H1 (cell line): ENCODE data around the gene LCE5A. TPM values are rescaled to one million over a fixed set of nuclear protein-coding genes. Genes with fewer than 3 reads are reported as not detected.

ENCODE experiments used
- CTCF ChIA-PET: fragments of 300-600 bp; sonication (Branson Sonifier 250); formaldehyde crosslinking; loops from one replicate; lab custom pipeline; 2021; ENCODE audit not compliant: partially characterized antibody; lab: Charles Lee
- POLR2A ChIA-PET: fragments of 300-600 bp; sonication (Branson Sonifier 250); formaldehyde crosslinking; loops from one replicate; lab custom pipeline; 2021; ENCODE audit warnings: inconsistent platforms; ENCODE audit not compliant: partially characterized antibody; lab: Charles Lee
- DNase-seq, 2 experiments: peaks; one replicate each; pipeline versions ENCODE4 v3.0.0 to v3.0.0-alpha.2; 2010 to 2022; ENCODE audit warnings: low spot score in 2 of 2, low read depth in 1 of 2, mixed read lengths in 1 of 2
- FAIRE-seq: peaks from 2 replicates; lab custom pipeline; 2011; peaks lifted over from hg19 to GRCh38; lab: Jason Lieb, UNC
- H2AFZ ChIP-seq: 2 replicates; pipeline ENCODE4 v1.8.1; 2012; ENCODE audit warnings: low read length, inconsistent platforms
- H2AK5ac ChIP-seq: 2 replicates; pipeline ENCODE4 v1.6.1; 2013; ENCODE audit warnings: low read depth, low read length
- H2BK120ac ChIP-seq: replicated peaks from 2 replicates; pipeline ENCODE3; 2013; ENCODE audit warnings: low read depth, low read length, inconsistent platforms
- H2BK12ac ChIP-seq: 2 replicates; pipeline ENCODE4 v1.6.1; 2013; ENCODE audit warnings: low read depth, low read length
- H2BK15ac ChIP-seq: 2 replicates; pipeline ENCODE4 v1.6.1; 2013; ENCODE audit warnings: low read length
- H2BK20ac ChIP-seq: 2 replicates; pipeline ENCODE4 v1.6.1; 2013; ENCODE audit warnings: low read length
- H2BK5ac ChIP-seq: 2 replicates; pipeline ENCODE4 v1.6.1; 2013; ENCODE audit warnings: low read depth, low read length
- H3K14ac ChIP-seq: 2 replicates; pipeline ENCODE4 v1.6.1; 2013; ENCODE audit warnings: inconsistent platforms; ENCODE audit not compliant: insufficient read length
- H3K18ac ChIP-seq: 2 replicates; pipeline ENCODE4 v1.6.1; 2013; ENCODE audit warnings: low read length; ENCODE audit errors: extremely low read depth
- H3K23ac ChIP-seq: 2 replicates; pipeline ENCODE4 v1.6.1; 2013; ENCODE audit warnings: inconsistent platforms; ENCODE audit not compliant: insufficient read length
- H3K23me2 ChIP-seq: 2 replicates; pipeline ENCODE4 v1.6.1; 2013; ENCODE audit warnings: low read depth, low read length
- H3K27ac ChIP-seq: 2 replicates; pipeline ENCODE4 v1.6.1; 2011; ENCODE audit warnings: low read depth, low read length, inconsistent platforms
- H3K27me3 ChIP-seq, 4 experiments: replicated peaks in 1 of 4; 1 replicate in 1 of 4; 2 replicates in 3 of 4; pipeline versions ENCODE4 v1.6.1 to v1.8.1; 2011 to 2013; ENCODE audit warnings: low read length in 3 of 4, mild to moderate bottlenecking in 3 of 4, inconsistent platforms in 2 of 4, mixed read lengths in 2 of 4, moderate library complexity in 1 of 4; ENCODE audit not compliant: control insufficient read depth in 3 of 4, insufficient read depth in 3 of 4; ENCODE audit errors: extremely low read depth in 1 of 4
- H3K36me3 ChIP-seq, 4 experiments: 2 replicates each; pipeline versions ENCODE4 v1.6.1 to v1.8.1; 2011 to 2013; ENCODE audit warnings: mild to moderate bottlenecking in 4 of 4, low read length in 3 of 4, moderate library complexity in 2 of 4, control low read depth in 1 of 4, inconsistent platforms in 1 of 4; ENCODE audit not compliant: insufficient read depth in 4 of 4, control insufficient read depth in 2 of 4
- H3K4ac ChIP-seq: replicated peaks from 2 replicates; pipeline ENCODE3; 2013; ENCODE audit warnings: low read length, low read depth, mixed read lengths, inconsistent platforms; ENCODE audit not compliant: insufficient read length
- H3K4me1 ChIP-seq, 4 experiments: replicated peaks in 1 of 4; 1 replicate in 1 of 4; 2 replicates in 3 of 4; pipeline versions ENCODE4 v1.6.1 to v1.8.1; 2011 to 2013; ENCODE audit warnings: low read length in 3 of 4, inconsistent platforms in 2 of 4, mixed read lengths in 1 of 4; ENCODE audit not compliant: insufficient read depth in 4 of 4, control insufficient read depth in 3 of 4
- H3K4me2 ChIP-seq, 2 experiments: 2 replicates each; pipeline versions ENCODE4 v1.6.1 to v1.8.1; 2011 to 2013; ENCODE audit warnings: low read depth in 2 of 2, low read length in 2 of 2, control low read depth in 1 of 2, inconsistent platforms in 1 of 2, mild to moderate bottlenecking in 1 of 2; ENCODE audit not compliant: insufficient read depth in 1 of 2
- H3K4me3 ChIP-seq, 4 experiments: fragments of 200-600, 300-600 bp in 1 of 4; sonication (generic), shearing (Covaris generic), sonication (Bioruptor Twin) in 1 of 4; 2 replicates each; pipeline versions ENCODE4 v1.5.1 to v1.8.1; 2011 to 2016; ENCODE audit warnings: low read length in 4 of 4, low read depth in 3 of 4, control low read depth in 2 of 4, inconsistent platforms in 2 of 4, mild to moderate bottlenecking in 2 of 4, mixed read lengths in 1 of 4, moderate library complexity in 1 of 4; ENCODE audit not compliant: insufficient read depth in 2 of 4; ENCODE audit errors: extremely low read depth in 1 of 4
- H3K56ac ChIP-seq: replicated peaks from 2 replicates; pipeline ENCODE3; 2013; ENCODE audit warnings: low read depth, mild to moderate bottlenecking, mixed read lengths, low read length, inconsistent platforms; ENCODE audit not compliant: insufficient read length
- H3K79me1 ChIP-seq: 2 replicates; pipeline ENCODE4 v1.6.1; 2013; ENCODE audit warnings: low read depth, low read length, control low read depth
- H3K79me2 ChIP-seq, 2 experiments: 2 replicates each; pipeline versions ENCODE4 v1.6.1 to v1.8.1; 2012 to 2013; ENCODE audit warnings: low read length in 2 of 2, mild to moderate bottlenecking in 2 of 2, inconsistent platforms in 1 of 2; ENCODE audit not compliant: insufficient read depth in 2 of 2, control insufficient read depth in 1 of 2
- H3K9ac ChIP-seq, 4 experiments: replicated peaks in 1 of 4; 1 replicate in 1 of 4; 2 replicates in 3 of 4; pipeline versions ENCODE4 v1.6.1 to v1.8.1; 2011 to 2013; ENCODE audit warnings: low read depth in 3 of 4, low read length in 3 of 4, control low read depth in 2 of 4, mild to moderate bottlenecking in 2 of 4, moderate library complexity in 2 of 4, inconsistent platforms in 1 of 4; ENCODE audit errors: extremely low read depth in 1 of 4
- H3K9me3 ChIP-seq, 2 experiments: 2 replicates each; pipeline versions ENCODE4 v1.6.1 to v1.8.1; 2012 to 2013; ENCODE audit warnings: mild to moderate bottlenecking in 2 of 2, moderate library complexity in 2 of 2, control low read depth in 1 of 2, inconsistent platforms in 1 of 2, low read depth in 1 of 2, low read length in 1 of 2, mixed read lengths in 1 of 2; ENCODE audit not compliant: insufficient read depth in 2 of 2
- H4K20me1 ChIP-seq, 2 experiments: replicated peaks in 1 of 2; 2 replicates each; pipeline versions ENCODE3 to v1.8.1; 2011 to 2013; ENCODE audit warnings: inconsistent platforms in 2 of 2, low read length in 2 of 2, mild to moderate bottlenecking in 1 of 2; ENCODE audit not compliant: insufficient read depth in 2 of 2, control insufficient read depth in 1 of 2
- H4K5ac ChIP-seq: 2 replicates; pipeline ENCODE4 v1.6.1; 2013; ENCODE audit warnings: low read length, low read depth, mixed read lengths, inconsistent platforms; ENCODE audit not compliant: insufficient read length
- H4K8ac ChIP-seq: 2 replicates; pipeline ENCODE4 v1.8.0; 2013; ENCODE audit warnings: mild to moderate bottlenecking, moderate library complexity, low read length, inconsistent platforms; ENCODE audit not compliant: insufficient read depth; ENCODE audit errors: extremely low read depth
- H4K91ac ChIP-seq: replicated peaks from 2 replicates; pipeline ENCODE3; 2013; ENCODE audit warnings: low read length, mixed read lengths, inconsistent platforms; ENCODE audit not compliant: insufficient read length
- HDAC2 ChIP-seq, 2 experiments: fragments of 300-600 bp in 1 of 2; sonication (generic) in 1 of 2; IDR thresholded peaks; 2 replicates each; pipeline ENCODE4 v1.6.1; 2011 to 2012; ENCODE audit warnings: low read depth in 2 of 2, low read length in 2 of 2, mild to moderate bottlenecking in 2 of 2, moderate library complexity in 2 of 2, borderline replicate concordance in 1 of 2, inconsistent platforms in 1 of 2
- POLR2A ChIP-seq, 2 experiments: IDR thresholded peaks; 1 replicate in 1 of 2; 2 replicates in 1 of 2; pipeline ENCODE4 v1.6.1; 2011; ENCODE audit warnings: low read depth in 2 of 2, low read length in 2 of 2, mild to moderate bottlenecking in 2 of 2; ENCODE audit errors: control extremely low read depth in 1 of 2
- RNF2 ChIP-seq: fragments of 200-900, 300-1000 bp; sonication (generic); IDR thresholded peaks from 2 replicates; pipeline ENCODE4 v1.7.1; 2016; ENCODE audit warnings: borderline replicate concordance, low read depth, mild to moderate bottlenecking, antibody characterized with exemption, low read length; ENCODE audit not compliant: poor library complexity, severe bottlenecking; ENCODE audit errors: missing control alignments
- SP2 ChIP-seq: IDR thresholded peaks from 2 replicates; pipeline ENCODE4 v1.6.1; 2012; ENCODE audit warnings: mild to moderate bottlenecking, low read length, inconsistent platforms
- TCF12 ChIP-seq: IDR thresholded peaks from 2 replicates; pipeline ENCODE4 v1.6.1; 2011; ENCODE audit warnings: low read depth, mild to moderate bottlenecking, low read length
- WGBS, 2 experiments: shearing (Covaris generic) in 1 of 2; methylation state at CpG; one replicate each; pipeline versions ENCODE4 v1.1.6 to v1.1.7; 2013 to 2015; ENCODE audit warnings: low lambda C conversion rate in 2 of 2, mixed read lengths in 2 of 2, inconsistent platforms in 1 of 2, low coverage in 1 of 2, missing lambda C conversion rate in 1 of 2; ENCODE audit not compliant: insufficient replicate concordance in 2 of 2, insufficient coverage in 1 of 2, insufficient read length in 1 of 2; ENCODE audit errors: extremely low coverage in 1 of 2, missing lambda C conversion rate in 1 of 2; 5-methylcytosine and 5-hydroxymethylcytosine counted together
- polyA plus RNA-seq, 7 experiments: library from polyadenylated mRNA; depleted of rRNA in 3 of 7; stranded (reverse) in 5 of 7; unstranded in 2 of 7; fragments of >200 nt in 5 of 7; fragments of 200-250 nt in 2 of 7; gene quantifications; 1 replicate in 5 of 7; 2 replicates in 1 of 7; 4 replicates in 1 of 7; pipeline versions ENCODE4 v1.2.1 to v1.2.3, GENCODE V29; 2011 to 2013; ENCODE audit warnings: missing spikeins in 2 of 7, mixed read lengths in 2 of 7
- total RNA-seq: library from RNA; stranded (reverse); fragmentation: NEBNext Ultra II Directional; extraction: Animal tissue kit (Norgen Biotek cat#: 25700); gene quantifications from 2 replicates; pipeline ENCODE4 v1.2.1, GENCODE V29; 2021

LCE5A gene
- total and polyA plus RNA-seq, 2 of the 8 experiments (the other 6 are each of a cell fraction or from before 2014, with no cell fraction given): not detected

- CTCF ChIA-PET: no interaction called here
- H3K79me2 ChIP-seq: no peaks in the 10 kb centered on the region
These were observed 6.7 kb downstream of the LCE5A start for GRCh38 chr1:152517237-152517811.

More at GRCh38 chr1:152517237-152517811, 6.7 kb downstream of the LCE5A start:
- Histone ChIP-seq H3K56ac (no peak overlapping the region), H3K4me2 (no peak overlapping the region), H3K79me1 (no peaks in the 10 kb centered on the region)
- no peak for TF ChIP-seq TCF12
- no peak for TF ChIP-seq RNF2
- TF ChIP-seq SP2: no peak
- no peak for TF ChIP-seq POLR2A (IDR thresholded peaks at IDR 0.05; ENCODE audit: control extremely low read depth in 1 of 2, low read depth in 2 of 2, low read length in 2 of 2)
- TF ChIP-seq HDAC2 (IDR thresholded peaks at IDR 0.05; ENCODE audit: borderline replicate concordance in 1 of 2, low read depth in 2 of 2, low read length in 2 of 2): no peak
- TF ChIP-seq, all 59 proteins: peak for 0
- Histone ChIP-seq H4K8ac (no peak overlapping the region), H2BK12ac (no peak overlapping the region), H3K4me3 (no peak overlapping the region), H3K18ac (no peak overlapping the region), H3K4me1 (no peaks in the 10 kb centered on the region), H4K20me1 (no peaks in the 10 kb centered on the region), H2BK20ac (no peak overlapping the region), H2AFZ (no peak overlapping the region), H3K23me2 (no peaks in the 10 kb centered on the region), H3K4ac (no peak overlapping the region), H2BK120ac (no peak overlapping the region), H4K5ac (no peak overlapping the region), H2AK5ac (no peak overlapping the region), H2BK15ac (no peak overlapping the region), H3K9me3 (peaks cover 82 to 83% of the 10 kb centered on the region in 2 experiments), H3K27ac (no peak overlapping the region), H3K14ac (no peak overlapping the region), H3K23ac (no peak overlapping the region), H2BK5ac (no peak overlapping the region), H3K36me3 (no peaks in the 10 kb centered on the region), H3K9ac (no peak overlapping the region), H3K27me3 (no peaks in the 10 kb centered on the region), H4K91ac (no peak overlapping the region)
- DNase-seq (no peak), FAIRE-seq (no peak)
- POLR2A ChIA-PET: no interaction called here
- 73% methylated on average over 7 of the region's 7 CpGs; no CpG with 5 or more reads in 1 of the 2 experiments for WGBS, 2 experiments
